Measurements from ENCODE around the gene FILIP1L.
"Not testable (repeated sequence)": the region's sequence is repeated elsewhere in the genome, so short reads cannot be mapped to it uniquely, and the experiment has no call there.

FILIP1L gene

DNA sequence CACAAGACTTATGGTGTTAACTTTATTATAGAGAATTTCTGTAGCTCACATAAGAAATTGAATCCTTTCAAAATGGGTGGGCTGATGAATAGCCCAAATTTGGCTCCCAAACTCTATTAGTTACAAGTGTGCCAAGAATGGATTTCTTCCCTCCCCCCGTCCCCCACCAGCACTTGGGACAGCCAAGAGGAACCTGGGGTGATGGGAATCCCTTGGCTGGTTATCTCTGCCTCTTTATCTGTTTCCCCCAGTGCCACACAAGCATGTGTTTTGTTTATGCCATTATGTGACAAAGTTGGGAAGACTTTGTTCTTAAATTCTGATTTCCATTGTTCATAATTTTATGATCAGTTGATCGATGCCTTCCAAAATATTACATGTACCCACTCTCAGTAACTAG is 268.3 kb downstream of the FILIP1L start:
- TF ChIP-seq, protein P1, sequence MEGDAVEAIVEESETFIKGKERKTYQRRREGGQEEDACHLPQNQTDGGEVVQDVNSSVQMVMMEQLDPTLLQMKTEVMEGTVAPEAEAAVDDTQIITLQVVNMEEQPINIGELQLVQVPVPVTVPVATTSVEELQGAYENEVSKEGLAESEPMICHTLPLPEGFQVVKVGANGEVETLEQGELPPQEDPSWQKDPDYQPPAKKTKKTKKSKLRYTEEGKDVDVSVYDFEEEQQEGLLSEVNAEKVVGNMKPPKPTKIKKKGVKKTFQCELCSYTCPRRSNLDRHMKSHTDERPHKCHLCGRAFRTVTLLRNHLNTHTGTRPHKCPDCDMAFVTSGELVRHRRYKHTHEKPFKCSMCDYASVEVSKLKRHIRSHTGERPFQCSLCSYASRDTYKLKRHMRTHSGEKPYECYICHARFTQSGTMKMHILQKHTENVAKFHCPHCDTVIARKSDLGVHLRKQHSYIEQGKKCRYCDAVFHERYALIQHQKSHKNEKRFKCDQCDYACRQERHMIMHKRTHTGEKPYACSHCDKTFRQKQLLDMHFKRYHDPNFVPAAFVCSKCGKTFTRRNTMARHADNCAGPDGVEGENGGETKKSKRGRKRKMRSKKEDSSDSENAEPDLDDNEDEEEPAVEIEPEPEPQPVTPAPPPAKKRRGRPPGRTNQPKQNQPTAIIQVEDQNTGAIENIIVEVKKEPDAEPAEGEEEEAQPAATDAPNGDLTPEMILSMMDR (IDR thresholded peaks at IDR 0.05; ENCODE audit: low read depth, low read length) = no peak
- DNase-seq (ENCODE audit: low read depth in 2 of 2) = no peak
- no peak overlapping the region for H3K4me3 ChIP-seq (replicated peaks in 1 of 2; ENCODE audit: low read depth in 2 of 2, low read length in 2 of 2)

DNA sequence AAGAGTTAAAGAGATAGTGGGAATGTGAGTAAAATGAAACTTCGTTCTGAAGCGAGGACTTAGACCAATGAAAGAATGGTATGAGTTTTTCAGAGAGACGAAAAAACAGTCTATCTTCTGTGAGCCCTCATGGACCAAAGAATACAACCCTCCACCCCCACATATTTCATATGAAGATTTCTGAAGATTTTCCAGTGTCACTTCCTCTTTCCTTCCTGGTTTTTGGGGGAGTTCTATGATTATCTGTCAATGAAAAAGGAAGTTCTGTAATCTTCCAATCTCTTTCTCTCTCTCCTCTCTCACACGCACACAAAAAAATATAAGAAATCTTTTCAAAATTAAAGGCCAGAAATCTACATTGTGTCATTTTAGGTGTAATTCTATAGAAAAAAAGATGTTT is 269.0 kb downstream of the FILIP1L start:
- H3K4me3 ChIP-seq (replicated peaks in 1 of 2; ENCODE audit: low read depth in 2 of 2, low read length in 2 of 2) = no peak overlapping the region
- TF ChIP-seq, protein P1 (IDR thresholded peaks at IDR 0.05; ENCODE audit: low read depth, low read length) = no peak
- DNase-seq (ENCODE audit: low read depth in 2 of 2) = no peak

GRCh38 chr3:99843590-99844258 is 270.6 kb downstream of the FILIP1L start:
- TF ChIP-seq, protein P1 (IDR thresholded peaks at IDR 0.05; ENCODE audit: low read depth, low read length) = no peak
- DNase-seq (ENCODE audit: low read depth in 2 of 2) = peak in 1 of 2 donors; percentile 44
- no peak overlapping the region for H3K4me3 ChIP-seq (replicated peaks in 1 of 2; ENCODE audit: low read depth in 2 of 2, low read length in 2 of 2)

DNA sequence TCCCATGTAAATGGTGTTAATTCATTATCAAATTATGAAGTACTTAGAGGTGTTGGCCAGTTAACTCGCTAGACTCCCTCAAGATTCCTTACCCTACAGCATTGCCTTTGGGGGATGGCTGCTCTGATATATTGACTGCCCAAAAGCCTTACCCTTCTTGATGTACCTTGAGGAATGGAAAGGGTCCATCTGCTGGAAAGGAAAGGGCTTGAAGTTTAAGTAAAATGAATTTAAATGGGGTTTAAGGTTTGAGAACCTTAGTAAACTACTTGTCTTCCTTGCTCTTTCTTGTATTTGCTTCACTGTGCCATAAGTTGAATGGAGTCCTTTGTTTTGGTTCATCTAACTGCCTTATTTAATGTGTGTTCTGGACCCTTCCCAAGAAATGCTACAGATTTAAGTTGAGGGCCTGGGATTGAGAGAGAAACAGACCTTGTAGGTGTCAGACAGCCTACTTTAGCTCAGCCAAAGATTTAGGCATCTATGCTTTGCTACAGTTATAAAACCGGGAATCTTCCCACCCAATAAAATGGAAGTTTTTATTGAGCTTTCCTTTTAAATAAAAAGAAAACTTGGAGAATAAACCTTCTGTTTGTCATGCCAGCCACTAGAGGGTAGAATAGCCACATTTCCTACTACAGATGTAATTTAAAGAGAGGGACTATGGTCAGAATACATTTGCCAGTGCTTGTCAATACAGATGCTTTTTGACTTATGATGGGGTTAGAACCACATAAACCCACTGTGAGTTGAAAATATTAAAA is 271.3 kb downstream of the FILIP1L start:
- no peak overlapping the region for H3K4me3 ChIP-seq (replicated peaks in 1 of 2; ENCODE audit: low read depth in 2 of 2, low read length in 2 of 2)
- peak; percentile 77 to 80 for DNase-seq (ENCODE audit: low read depth in 2 of 2)
- TF ChIP-seq, protein P1 (IDR thresholded peaks at IDR 0.05; ENCODE audit: low read depth, low read length) = peak; percentile 65

DNA sequence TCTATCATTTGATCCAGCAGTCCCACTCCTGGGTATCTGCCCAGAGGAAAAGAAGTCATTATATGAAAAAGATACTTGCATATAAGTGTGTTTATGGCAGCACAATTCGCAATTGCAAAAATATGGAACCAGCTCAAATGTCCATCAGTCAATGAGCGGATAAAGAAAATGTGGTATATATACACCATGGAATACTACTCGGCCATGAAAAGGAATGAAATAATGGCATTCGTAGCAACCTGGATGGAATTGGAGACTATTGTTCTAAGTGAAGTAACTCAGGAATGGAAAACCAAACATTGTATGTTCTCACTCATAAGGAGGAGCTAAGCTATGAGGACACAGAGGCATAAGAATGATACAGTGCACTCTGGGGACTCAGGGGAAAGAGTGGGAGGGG is 272.4 kb downstream of the FILIP1L start:
- not testable (repeated sequence) for DNase-seq (ENCODE audit: low read depth in 2 of 2); H3K4me3 ChIP-seq (replicated peaks in 1 of 2; ENCODE audit: low read depth in 2 of 2, low read length in 2 of 2)

GRCh38 chr3:99839613-99840012 is 274.7 kb downstream of the FILIP1L start:
- no peak for DNase-seq (ENCODE audit: low read depth in 2 of 2)
- TF ChIP-seq, protein P1 (IDR thresholded peaks at IDR 0.05; ENCODE audit: low read depth, low read length) = no peak
- no peak overlapping the region for H3K4me3 ChIP-seq (replicated peaks in 1 of 2; ENCODE audit: low read depth in 2 of 2, low read length in 2 of 2)

DNA sequence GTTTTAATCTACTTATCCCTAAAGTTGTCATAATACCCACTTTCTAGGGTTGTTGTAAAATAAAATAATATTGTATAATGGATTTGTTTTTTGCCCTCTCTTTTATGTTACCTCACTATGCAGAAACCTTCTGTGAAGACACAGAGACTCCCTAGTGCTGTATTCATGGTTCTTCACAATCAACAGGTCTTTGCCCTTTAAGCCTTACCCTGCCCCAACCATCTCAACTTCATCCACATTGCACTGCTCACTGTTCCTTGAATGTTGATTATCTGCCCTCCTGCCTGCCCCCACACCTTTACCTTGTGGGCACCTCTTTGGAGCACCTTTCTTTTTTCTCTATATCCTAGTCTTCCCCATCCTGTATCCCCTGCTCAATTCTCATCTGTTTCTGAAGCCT is 275.5 kb downstream of the FILIP1L start:
- no peak for DNase-seq (ENCODE audit: low read depth in 2 of 2)
- no peak overlapping the region for H3K4me3 ChIP-seq (replicated peaks in 1 of 2; ENCODE audit: low read depth in 2 of 2, low read length in 2 of 2)

More for the DNA sequence above, 275.5 kb downstream of the FILIP1L start:
- TF ChIP-seq, protein P1 (IDR thresholded peaks at IDR 0.05; ENCODE audit: low read depth, low read length) = no peak
